Pancreas (tissue), 10 donors: ENCODE measurements around the gene BCAT1. TPM values are rescaled to one million over a fixed set of nuclear protein-coding genes. Genes with fewer than 3 reads are reported as not detected.

Experiments used
- ATAC-seq, 4 donors: fragments of 200-7000 bp; cut with Tn5 transposase; one replicate each; pipeline versions ENCODE4 v1.8.0 to v1.9.1; 2020; ENCODE audit warnings: mild to moderate bottlenecking in 4 of 4, moderate library complexity in 4 of 4
- DNase-seq, 6 donors: peaks; one replicate each; pipeline ENCODE4 v3.0.0-alpha.2; 2020
- FAIRE-seq: peaks from 2 replicates; lab custom pipeline; 2012; peaks lifted over from hg19 to GRCh38; lab: Jason Lieb, UNC
- H3K27ac ChIP-seq, 4 donors: fragments of 200-600 bp; sonication (generic); 1 replicate in 3 of 4; 2 replicates in 1 of 4; pipeline versions ENCODE4 v1.5.0 to v1.8.0; 2020
- H3K27me3 ChIP-seq, 4 donors: fragments of 200-600 bp; one replicate each; pipeline ENCODE4 v1.8.0; 2021
- H3K36me3 ChIP-seq, 3 donors: fragments of 200-600 bp; sonication (generic) in 1 of 3; one replicate each; pipeline versions ENCODE4 v1.5.0 to v1.8.0; 2020 to 2021
- H3K4me1 ChIP-seq, 3 donors: fragments of 200-600 bp; one replicate each; pipeline ENCODE4 v1.8.0; 2021
- H3K4me3 ChIP-seq, 4 donors: fragments of 200-600 bp; sonication (generic) in 2 of 4; one replicate each; pipeline versions ENCODE4 v1.5.0 to v1.8.0; 2020 to 2021
- H3K9me3 ChIP-seq, 4 donors: fragments of 200-600 bp; one replicate each; pipeline ENCODE4 v1.8.0; 2021
- CTCF ChIP-seq, 4 donors: fragments of 200-600 bp; sonication (generic) in 3 of 4; IDR thresholded peaks; one replicate each; pipeline versions ENCODE4 v1.5.0 to v1.8.0; 2021; ENCODE audit warnings: antibody characterized with exemption in 4 of 4
- WGBS, 2 donors: extraction: QIAGEN DNeasy Blood & Tissue Kit; methylation state at CpG; one replicate each; pipeline ENCODE4 v1.1.7; 2013; 5-methylcytosine and 5-hydroxymethylcytosine counted together
- intact Hi-C, 3 donors: fragments of 100-400 bp; cut with DNase I; formaldehyde crosslinking; loops; one replicate each; pipeline versions ENCODE4 v1.11.1 to v1.14.2; 2022
- polyA plus RNA-seq, 2 donors: library from polyadenylated mRNA; stranded (reverse); fragments of 200-250 nt; gene quantifications; one replicate each; pipeline ENCODE4 v1.2.3, GENCODE V29; 2013
- total RNA-seq, 6 donors: library from RNA; stranded (reverse); fragmentation: NEBNext Ultra II Directional in 4 of 6; extraction: Animal tissue kit (Norgen Biotek cat#: 25700) in 4 of 6; gene quantifications; one replicate each; pipeline versions ENCODE4 v1.2.1 to v1.2.4, GENCODE V29; 2021 to 2023
- donor health status: healthy with polysubstance abuse.
- donor health status: DM: no; HTN: no; CAD: no; lungs with moderate emphysema.
- donor health status: DM: no; HTN: no; CAD: no.
- donor health status: control.
- donor health status: control.
- donor health status: Bipolar disorder and iron deficiency.
- donor health status: DM: yes; HTN: yes; CAD: no.
- donor health status: DM: no; HTN: no; CAD: no.
- donor health status: DM: no; HTN: no; CAD: no.
- donor health status: DM: yes; HTN: yes; CAD: no.

Gene BCAT1
- total and polyA plus RNA-seq, 8 donors = 7.6 to 121 (median 67.7) TPM

- H3K36me3 ChIP-seq = no peaks in the 10 kb centered on the region
- DNase-seq (peak in 1 of 6 donors; percentile 30), FAIRE-seq (no peak), ATAC-seq (peak; percentile 65 to 79 (median 72))
- peaks cover 10 to 46% (median 21%) of the 10 kb centered on the region in 3 donors for H3K4me1 ChIP-seq
- H3K27me3 ChIP-seq = no peaks in the 10 kb centered on the region
- H3K9me3 ChIP-seq = no peaks in the 10 kb centered on the region
- 44 to 62% methylated on average over 3 of the region's 3 CpGs for WGBS, 2 donors
- intact Hi-C loops = no loop called here
- peak overlapping the region; percentile 24 to 78 (median 60) for H3K27ac ChIP-seq
- no peak overlapping the region for H3K4me3 ChIP-seq
- no peak for TF ChIP-seq CTCF (IDR thresholded peaks at IDR 0.05)
Measured at GRCh38 chr12:24856541-24856940, 92.4 kb downstream of the BCAT1 start.

- no peak for TF ChIP-seq CTCF (IDR thresholded peaks at IDR 0.05)
- DNase-seq (no peak), ATAC-seq (peak; percentile 27 to 52 (median 50)), FAIRE-seq (no peak)
- 42 to 59% methylated on average over 6 of the region's 6 CpGs for WGBS, 2 donors
- Histone ChIP-seq H3K36me3 (no peaks in the 10 kb centered on the region), H3K9me3 (no peaks in the 10 kb centered on the region), H3K4me1 (peaks cover 15 to 56% (median 18%) of the 10 kb centered on the region in 3 donors), H3K27me3 (no peaks in the 10 kb centered on the region), H3K27ac (peak overlapping the region in 3 of 4 donors; percentile 45 to 78 (median 75)), H3K4me3 (no peak overlapping the region)
- intact Hi-C loops = no loop called here
Measured at GRCh38 chr12:24854908-24855307, 94.0 kb downstream of the BCAT1 start.

GRCh38 chr12:24854017-24854416, 94.9 kb downstream of the BCAT1 start:
- no peaks in the 10 kb centered on the region for H3K36me3 ChIP-seq
- TF ChIP-seq CTCF (IDR thresholded peaks at IDR 0.05) = no peak
- H3K27ac ChIP-seq = peak overlapping the region in 3 of 4 donors; percentile 2 to 78 (median 75)
- H3K27me3 ChIP-seq = no peaks in the 10 kb centered on the region
- no peak overlapping the region for H3K4me3 ChIP-seq
- ATAC-seq = no peak
- no peak for DNase-seq
- H3K9me3 ChIP-seq = no peaks in the 10 kb centered on the region
- 39 to 59% methylated on average over 1 of the region's 1 CpG for WGBS, 2 donors
- intact Hi-C loops = no loop called here
- FAIRE-seq = no peak
- peaks cover 18 to 61% (median 22%) of the 10 kb centered on the region in 3 donors for H3K4me1 ChIP-seq

GRCh38 chr12:24853588-24853987, 95.3 kb downstream of the BCAT1 start:
- Histone ChIP-seq H3K36me3 (no peaks in the 10 kb centered on the region), H3K9me3 (no peaks in the 10 kb centered on the region), H3K4me1 (peaks cover 18 to 62% (median 22%) of the 10 kb centered on the region in 3 donors), H3K27me3 (no peaks in the 10 kb centered on the region), H3K27ac (peak overlapping the region in 3 of 4 donors; percentile 2 to 78 (median 75)), H3K4me3 (no peak overlapping the region)
- intact Hi-C loops = no loop called here
- no peak for ATAC-seq
- 46 to 65% methylated on average over 2 of the region's 2 CpGs for WGBS, 2 donors
- DNase-seq = no peak
- FAIRE-seq = no peak
- no peak for TF ChIP-seq CTCF (IDR thresholded peaks at IDR 0.05)

- WGBS, 2 donors = 95 to 98% methylated on average over 2 of the region's 2 CpGs
- H3K36me3 ChIP-seq = no peaks in the 10 kb centered on the region
- no peaks in the 10 kb centered on the region for H3K27me3 ChIP-seq
- no peak overlapping the region for H3K4me3 ChIP-seq
- H3K9me3 ChIP-seq = no peaks in the 10 kb centered on the region
- H3K4me1 ChIP-seq = peaks cover 18 to 64% (median 22%) of the 10 kb centered on the region in 3 donors
- no peak for TF ChIP-seq CTCF (IDR thresholded peaks at IDR 0.05)
- peak overlapping the region in 2 of 4 donors; percentile 41 to 78 for H3K27ac ChIP-seq
- intact Hi-C loops = no loop called here
- DNase-seq = no peak
- no peak for ATAC-seq
- FAIRE-seq = no peak
Measured at GRCh38 chr12:24853094-24853493, 95.8 kb downstream of the BCAT1 start.
